ENCODE measurements around the gene SOX10. TPM values are rescaled to one million over a fixed set of nuclear protein-coding genes. Genes with fewer than 3 reads are reported as not detected.

SOX10 gene
- total and polyA plus RNA-seq, 2 donors (not counting 1 experiment from before 2014, with no cell fraction given) = not detected

- H4K20me1 ChIP-seq (ENCODE audit: control insufficient read depth, insufficient read depth, low read length, poor library complexity, severe bottlenecking) = no peaks in the 10 kb centered on the region
- POLR2A ChIA-PET = no interaction called here
- H2AFZ ChIP-seq (ENCODE audit: insufficient read depth, low read depth, low read length, poor library complexity, severe bottlenecking) = no peak overlapping the region
- no peak overlapping the region for H3K4me2 ChIP-seq (replicated peaks; ENCODE audit: low read depth, low read length, poor library complexity, severe bottlenecking)
- H3K36me3 ChIP-seq (replicated peaks in 1 of 2; ENCODE audit: control extremely low read depth in 1 of 2, control insufficient read depth in 1 of 2, extremely low read depth in 1 of 2, insufficient read depth in 2 of 2, low read length in 1 of 2) = peaks cover 5 to 6% of the 10 kb centered on the region in 2 experiments
- DNase-seq = no peak
- no peaks in the 10 kb centered on the region for H3K9me3 Mint-ChIP-seq (ENCODE audit: insufficient read depth)
- H3K27me3 ChIP-seq (replicated peaks in 1 of 4; ENCODE audit: control extremely low read depth in 1 of 4, control insufficient read depth in 3 of 4, insufficient read depth in 4 of 4, low read length in 3 of 4) = no peaks in the 10 kb centered on the region
- no peak overlapping the region for H3K4me3 Mint-ChIP-seq
- CTCF ChIA-PET = interaction anchor here (1.1 kb wide), 1 partner anchor 92 kb away, joined by 6 read pairs; no protein-coding TSS in a partner anchor
- no peak overlapping the region for H3K27ac ChIP-seq (ENCODE audit: low read length in 2 of 2)
- TF ChIP-seq CTCF (IDR thresholded peaks at IDR 0.05) (no peak), EZH2 (IDR thresholded peaks at IDR 0.05; ENCODE audit: borderline replicate concordance, insufficient read depth, low read depth, low read length, poor library complexity, severe bottlenecking) (no peak)
- no peaks in the 10 kb centered on the region for H3K9me3 ChIP-seq (ENCODE audit: control extremely low read depth in 1 of 3, control insufficient read depth in 2 of 3, insufficient read depth in 1 of 3, low read length in 2 of 3)
- no peaks in the 10 kb centered on the region for H3K27me3 Mint-ChIP-seq
- no peaks in the 10 kb centered on the region for H3K4me1 Mint-ChIP-seq
- no peaks in the 10 kb centered on the region for H3K4me1 ChIP-seq (ENCODE audit: control insufficient read depth in 2 of 2, insufficient read depth in 2 of 2, low read length in 2 of 2)
- ATAC-seq (ENCODE audit: low read depth) = no peak
- intact Hi-C loops (cut with micrococcal nuclease) = no loop called here
- no peaks in the 10 kb centered on the region for H3K79me2 ChIP-seq (ENCODE audit: control insufficient read depth, insufficient read depth, low read length)
- 95% methylated on average over 6 of the region's 8 CpGs for WGBS (ENCODE audit: insufficient coverage)
- H3K27ac Mint-ChIP-seq = no peak overlapping the region
- H3K4me3 ChIP-seq (ENCODE audit: control extremely low read depth in 1 of 5, extremely low read depth in 1 of 5, insufficient read depth in 1 of 5, low read depth in 2 of 5, low read length in 4 of 5) = no peak overlapping the region
- no peak overlapping the region for H3K9ac ChIP-seq (ENCODE audit: low read length)
Observed at GRCh38 chr22:37979782-37980181, 4.6 kb downstream of the SOX10 start.

GRCh38 chr22:37976547-37976946 is 7.8 kb downstream of the SOX10 start:
- no peaks in the 10 kb centered on the region for H3K4me1 Mint-ChIP-seq
- intact Hi-C loops (cut with micrococcal nuclease) = no loop called here
- CTCF ChIA-PET = no interaction called here

More at GRCh38 chr22:37976547-37976946, 7.8 kb downstream of the SOX10 start:
- H3K9me3 Mint-ChIP-seq (ENCODE audit: insufficient read depth) = no peaks in the 10 kb centered on the region
- no peak overlapping the region for H3K4me3 ChIP-seq (ENCODE audit: control extremely low read depth in 1 of 5, extremely low read depth in 1 of 5, insufficient read depth in 1 of 5, low read depth in 2 of 5, low read length in 4 of 5)
- no peak overlapping the region for H3K4me2 ChIP-seq (replicated peaks; ENCODE audit: low read depth, low read length, poor library complexity, severe bottlenecking)
- POLR2A ChIA-PET = no interaction called here
- no peaks in the 10 kb centered on the region for H3K9me3 ChIP-seq (ENCODE audit: control extremely low read depth in 1 of 3, control insufficient read depth in 2 of 3, insufficient read depth in 1 of 3, low read length in 2 of 3)
- no peaks in the 10 kb centered on the region for H3K27me3 ChIP-seq (replicated peaks in 1 of 4; ENCODE audit: control extremely low read depth in 1 of 4, control insufficient read depth in 3 of 4, insufficient read depth in 4 of 4, low read length in 3 of 4)
- no peak overlapping the region for H2AFZ ChIP-seq (ENCODE audit: insufficient read depth, low read depth, low read length, poor library complexity, severe bottlenecking)
- WGBS (ENCODE audit: insufficient coverage) = 90% methylated on average over 4 of the region's 4 CpGs
- H3K27ac Mint-ChIP-seq = no peak overlapping the region
- no peak for DNase-seq
- TF ChIP-seq EZH2 (IDR thresholded peaks at IDR 0.05; ENCODE audit: borderline replicate concordance, insufficient read depth, low read depth, low read length, poor library complexity, severe bottlenecking) = no peak
- no peak for TF ChIP-seq CTCF (IDR thresholded peaks at IDR 0.05)
- peaks cover 5 to 15% of the 10 kb centered on the region in 2 experiments for H3K36me3 ChIP-seq (replicated peaks in 1 of 2; ENCODE audit: control extremely low read depth in 1 of 2, control insufficient read depth in 1 of 2, extremely low read depth in 1 of 2, insufficient read depth in 2 of 2, low read length in 1 of 2)
- H3K27me3 Mint-ChIP-seq = no peaks in the 10 kb centered on the region
- no peak overlapping the region for H3K4me3 Mint-ChIP-seq
- H4K20me1 ChIP-seq (ENCODE audit: control insufficient read depth, insufficient read depth, low read length, poor library complexity, severe bottlenecking) = no peaks in the 10 kb centered on the region
- no peaks in the 10 kb centered on the region for H3K79me2 ChIP-seq (ENCODE audit: control insufficient read depth, insufficient read depth, low read length)
- ATAC-seq (ENCODE audit: low read depth) = no peak
- H3K27ac ChIP-seq (ENCODE audit: low read length in 2 of 2) = no peak overlapping the region
- no peak overlapping the region for H3K9ac ChIP-seq (ENCODE audit: low read length)
- no peaks in the 10 kb centered on the region for H3K4me1 ChIP-seq (ENCODE audit: control insufficient read depth in 2 of 2, insufficient read depth in 2 of 2, low read length in 2 of 2)
